HepG2 (cell line): ENCODE measurements around the gene GPR61. TPM values are rescaled to one million over a fixed set of nuclear protein-coding genes. Genes with fewer than 3 reads are reported as not detected.

ENCODE experiments used
- AHDC1 ChIP-seq: sonication (generic); formaldehyde crosslinking; IDR thresholded peaks from 2 replicates; pipeline ENCODE4 v1.5.1; 2020; ENCODE audit warnings: mild to moderate bottlenecking, missing genetic modification reagents, borderline replicate concordance
- CHD4 ChIP-seq: fragments of 200-600 bp; sonication (generic); IDR thresholded peaks from 2 replicates; pipeline ENCODE4 v1.7.0; 2017; ENCODE audit warnings: mild to moderate bottlenecking, low read length, borderline replicate concordance
- GPN1 ChIP-seq: sonication (generic); formaldehyde crosslinking; IDR thresholded peaks from 2 replicates; pipeline ENCODE4 v1.5.1; 2020; ENCODE audit warnings: missing genetic modification reagents, borderline replicate concordance
- HDAC1 ChIP-seq: sonication (generic); formaldehyde crosslinking; IDR thresholded peaks from 2 replicates; pipeline ENCODE4 v1.5.1; 2020; ENCODE audit warnings: mild to moderate bottlenecking, missing genetic modification reagents
- MAZ ChIP-seq, 2 experiments: sonication (generic) in 1 of 2; formaldehyde crosslinking in 1 of 2; IDR thresholded peaks; 2 replicates each; pipeline versions ENCODE4 v1.5.0 to v1.6.1; 2012 to 2020; ENCODE audit warnings: low read depth in 2 of 2, mild to moderate bottlenecking in 2 of 2, borderline replicate concordance in 1 of 2, improper control_type of control experiment in 1 of 2, low read length in 1 of 2, missing genetic modification reagents in 1 of 2, moderate library complexity in 1 of 2
- POGZ ChIP-seq: sonication (generic); formaldehyde crosslinking; IDR thresholded peaks from 2 replicates; pipeline ENCODE4 v1.4.0; 2020; ENCODE audit warnings: mild to moderate bottlenecking, missing genetic modification reagents
- SIN3A ChIP-seq: IDR thresholded peaks from 2 replicates; pipeline ENCODE4 v1.6.1; 2011; ENCODE audit warnings: low read depth, mild to moderate bottlenecking, control low read depth, low read length, borderline replicate concordance
- SNAI1 ChIP-seq: sonication (generic); formaldehyde crosslinking; IDR thresholded peaks from 2 replicates; pipeline ENCODE4 v1.5.0; 2020; ENCODE audit warnings: mild to moderate bottlenecking, missing genetic modification reagents, borderline replicate concordance
- STAG1 ChIP-seq: sonication (generic); formaldehyde crosslinking; IDR thresholded peaks from 2 replicates; pipeline ENCODE4 v1.4.0; 2020; ENCODE audit warnings: missing genetic modification reagents
- TEAD3 ChIP-seq: optimal IDR thresholded peaks from 2 replicates; pipeline ENCODE3; 2016; ENCODE audit warnings: borderline replicate concordance
- TFDP1 ChIP-seq: IDR thresholded peaks from 2 replicates; pipeline ENCODE4 v1.6.1; 2016; ENCODE audit warnings: missing compliant biosample characterization, missing genetic modification reagents, borderline replicate concordance
- YY1 ChIP-seq: IDR thresholded peaks from 2 replicates; pipeline ENCODE4 v1.6.1; 2011; ENCODE audit warnings: low read length, low read depth, moderate library complexity, mild to moderate bottlenecking; ENCODE audit not compliant: insufficient read depth, insufficient replicate concordance
- ZMYM3 ChIP-seq: sonication (generic); formaldehyde crosslinking; IDR thresholded peaks from 2 replicates; pipeline ENCODE4 v1.5.1; 2020; ENCODE audit warnings: mild to moderate bottlenecking, missing genetic modification reagents
- ZNF468 ChIP-seq: sonication (generic); formaldehyde crosslinking; IDR thresholded peaks from 2 replicates; pipeline ENCODE4 v1.8.0; 2022; ENCODE audit warnings: mild to moderate bottlenecking, moderate library complexity, missing genetic modification reagents
- ZNF484 ChIP-seq: sonication (generic); formaldehyde crosslinking; IDR thresholded peaks from 2 replicates; pipeline ENCODE4 v1.5.1; 2020; ENCODE audit warnings: mild to moderate bottlenecking, low read depth, missing genetic modification reagents, borderline replicate concordance
- ZNF614 ChIP-seq: IDR thresholded peaks from 2 replicates; pipeline ENCODE4 v1.6.1; 2018; ENCODE audit warnings: missing biosample characterization, missing genetic modification reagents, inconsistent platforms, borderline replicate concordance
- ZSCAN30 ChIP-seq: sonication (generic); formaldehyde crosslinking; IDR thresholded peaks from 2 replicates; pipeline ENCODE4 v1.5.0; 2020; ENCODE audit warnings: mild to moderate bottlenecking, missing genetic modification reagents
- polyA plus RNA-seq, 8 experiments: library from polyadenylated mRNA; depleted of rRNA in 3 of 8; stranded (reverse) in 7 of 8; unstranded in 1 of 8; fragments of >200 nt; fragmentation: Illumina TruSeq in 4 of 8; extraction: Trizol in 4 of 8; gene quantifications; 2 replicates each; pipeline versions ENCODE4 v1.2.1 to v1.2.3, GENCODE V29; 2011 to 2016; ENCODE audit warnings: low read depth in 4 of 8, missing spikeins in 1 of 8, mixed read lengths in 1 of 8; ENCODE audit not compliant: insufficient read depth in 1 of 8
- total RNA-seq, 5 experiments: library from RNA; depleted of rRNA; stranded (reverse); fragments of >200 nt; fragmentation: Illumina TruSeq; extraction: Trizol; gene quantifications; 2 replicates each; pipeline ENCODE4 v1.2.3, GENCODE V29; 2016; ENCODE audit warnings: low read depth in 1 of 5
- TF ChIP-seq, protein P1 (sequence below): sonication (generic); formaldehyde crosslinking; IDR thresholded peaks from 2 replicates; pipeline ENCODE4 v1.4.0; 2020; ENCODE audit warnings: low read depth, mild to moderate bottlenecking, missing genetic modification reagents
- TF ChIP-seq, protein P2 (sequence below): sonication (generic); formaldehyde crosslinking; IDR thresholded peaks from 2 replicates; pipeline ENCODE4 v1.5.0; 2020; ENCODE audit warnings: mild to moderate bottlenecking, missing genetic modification reagents, moderate library complexity

The GPR61 gene
- total and polyA plus RNA-seq, 2 of the 13 experiments (the other 11 are each of a cell fraction or from before 2014, with no cell fraction given), result not detected

- TF ChIP-seq POGZ (peak; percentile 52), AHDC1 (CRISPR knock-in tag) (no peak), ZNF484 (CRISPR knock-in tag) (no peak), MAZ (IDR thresholded peaks at IDR 0.05; ENCODE audit: borderline replicate concordance, low read depth, low read length) (peak; percentile 78), MAZ (CRISPR knock-in tag; IDR thresholded peaks at IDR 0.05; ENCODE audit: low read depth) (no peak), STAG1 (CRISPR knock-in tag) (peak; percentile 94), SIN3A (0 out of 2 replicates have a peak, but pooled peaks have one; percentile 56), TFDP1 (CRISPR knock-in tag) (0 out of 2 replicates have a peak, but pooled peaks have one; percentile 15), ZSCAN30 (no peak), ZMYM3 (CRISPR knock-in tag) (no peak), SNAI1 (CRISPR knock-in tag) (no peak), GPN1 (CRISPR knock-in tag) (no peak), TEAD3 (CRISPR knock-in tag) (peak; percentile 18), YY1 (peak; percentile 91), ZNF614 (CRISPR knock-in tag) (0 out of 2 replicates have a peak, but pooled peaks have one; percentile 44), HDAC1 (CRISPR knock-in tag) (0 out of 2 replicates have a peak, but pooled peaks have one; percentile 27), ZNF468 (CRISPR knock-in tag) (no peak), CHD4 (no peak)
- TF ChIP-seq, protein P1, sequence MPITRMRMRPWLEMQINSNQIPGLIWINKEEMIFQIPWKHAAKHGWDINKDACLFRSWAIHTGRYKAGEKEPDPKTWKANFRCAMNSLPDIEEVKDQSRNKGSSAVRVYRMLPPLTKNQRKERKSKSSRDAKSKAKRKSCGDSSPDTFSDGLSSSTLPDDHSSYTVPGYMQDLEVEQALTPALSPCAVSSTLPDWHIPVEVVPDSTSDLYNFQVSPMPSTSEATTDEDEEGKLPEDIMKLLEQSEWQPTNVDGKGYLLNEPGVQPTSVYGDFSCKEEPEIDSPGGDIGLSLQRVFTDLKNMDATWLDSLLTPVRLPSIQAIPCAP, result no peak
- TF ChIP-seq, protein P2, sequence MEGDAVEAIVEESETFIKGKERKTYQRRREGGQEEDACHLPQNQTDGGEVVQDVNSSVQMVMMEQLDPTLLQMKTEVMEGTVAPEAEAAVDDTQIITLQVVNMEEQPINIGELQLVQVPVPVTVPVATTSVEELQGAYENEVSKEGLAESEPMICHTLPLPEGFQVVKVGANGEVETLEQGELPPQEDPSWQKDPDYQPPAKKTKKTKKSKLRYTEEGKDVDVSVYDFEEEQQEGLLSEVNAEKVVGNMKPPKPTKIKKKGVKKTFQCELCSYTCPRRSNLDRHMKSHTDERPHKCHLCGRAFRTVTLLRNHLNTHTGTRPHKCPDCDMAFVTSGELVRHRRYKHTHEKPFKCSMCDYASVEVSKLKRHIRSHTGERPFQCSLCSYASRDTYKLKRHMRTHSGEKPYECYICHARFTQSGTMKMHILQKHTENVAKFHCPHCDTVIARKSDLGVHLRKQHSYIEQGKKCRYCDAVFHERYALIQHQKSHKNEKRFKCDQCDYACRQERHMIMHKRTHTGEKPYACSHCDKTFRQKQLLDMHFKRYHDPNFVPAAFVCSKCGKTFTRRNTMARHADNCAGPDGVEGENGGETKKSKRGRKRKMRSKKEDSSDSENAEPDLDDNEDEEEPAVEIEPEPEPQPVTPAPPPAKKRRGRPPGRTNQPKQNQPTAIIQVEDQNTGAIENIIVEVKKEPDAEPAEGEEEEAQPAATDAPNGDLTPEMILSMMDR (CRISPR knock-in tag), result peak; percentile 92
Observed at GRCh38 chr1:109546311-109547109, 6.8 kb downstream of the GPR61 start (continued).
